H7 (cell line): ENCODE measurements around the gene ADARB2. TPM values are rescaled to one million over a fixed set of nuclear protein-coding genes. Genes with fewer than 3 reads are reported as not detected.
A peak's percentile ranks its signal among the peaks of the same experiment; 100 is the strongest.

Experiments
- DNase-seq: peaks from one replicate; pipeline ENCODE4 v3.0.0; 2012
- H3K27me3 ChIP-seq: 2 replicates; pipeline ENCODE4 v1.6.0; 2011; ENCODE audit warnings: mild to moderate bottlenecking, low read length; ENCODE audit not compliant: control insufficient read depth, insufficient read depth
- H3K36me3 ChIP-seq: replicated peaks from 2 replicates; pipeline ENCODE4 v1.5.1; 2011; ENCODE audit warnings: low read length; ENCODE audit not compliant: control insufficient read depth, insufficient read depth
- H3K4me3 ChIP-seq: 2 replicates; pipeline ENCODE4 v1.5.1; 2011; ENCODE audit warnings: low read depth, mild to moderate bottlenecking, control low read depth, low read length, moderate library complexity; ENCODE audit not compliant: insufficient read depth
- total RNA-seq: library from RNA; depleted of rRNA; stranded (reverse); fragments of >200 nt; shearing (Covaris generic); gene quantifications from 2 replicates; pipeline ENCODE4 v1.2.3, GENCODE V29; 2014

ADARB2 gene
- total RNA-seq, 1 experiment from 2014 or later = 1.5 TPM

DNA sequence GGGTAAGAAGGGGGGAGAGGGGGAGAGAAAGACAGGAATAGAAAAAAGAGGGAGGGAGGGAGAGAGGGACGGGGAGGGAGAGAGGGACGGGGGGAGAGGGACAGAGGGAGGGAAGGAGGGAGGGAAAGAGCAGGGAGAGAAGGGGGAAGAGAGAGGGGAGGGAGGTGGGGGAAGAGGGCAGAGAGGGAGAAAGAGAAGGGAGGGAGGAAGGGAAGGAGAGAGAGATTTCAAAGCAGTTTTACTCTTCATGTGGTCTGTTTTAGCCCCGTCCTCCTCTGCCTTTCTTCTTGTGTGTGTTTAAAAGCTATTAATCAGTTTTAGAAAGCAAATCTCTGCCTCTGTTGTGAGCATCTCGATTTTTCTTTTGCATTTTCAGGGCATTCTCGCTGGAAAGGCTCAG is 444.2 kb downstream of the ADARB2 start:
- H3K27me3 ChIP-seq = no peaks in the 10 kb centered on the region

GRCh38 chr10:1292611-1293031 is 444.7 kb downstream of the ADARB2 start:
- H3K27me3 ChIP-seq = no peaks in the 10 kb centered on the region
- H3K4me3 ChIP-seq = no peak overlapping the region
- no peaks in the 10 kb centered on the region for H3K36me3 ChIP-seq
- DNase-seq = peak; percentile 68

More for the DNA sequence above, 444.2 kb downstream of the ADARB2 start:
- Histone ChIP-seq H3K36me3 (no peaks in the 10 kb centered on the region), H3K4me3 (no peak overlapping the region)
- DNase-seq = no peak

DNA sequence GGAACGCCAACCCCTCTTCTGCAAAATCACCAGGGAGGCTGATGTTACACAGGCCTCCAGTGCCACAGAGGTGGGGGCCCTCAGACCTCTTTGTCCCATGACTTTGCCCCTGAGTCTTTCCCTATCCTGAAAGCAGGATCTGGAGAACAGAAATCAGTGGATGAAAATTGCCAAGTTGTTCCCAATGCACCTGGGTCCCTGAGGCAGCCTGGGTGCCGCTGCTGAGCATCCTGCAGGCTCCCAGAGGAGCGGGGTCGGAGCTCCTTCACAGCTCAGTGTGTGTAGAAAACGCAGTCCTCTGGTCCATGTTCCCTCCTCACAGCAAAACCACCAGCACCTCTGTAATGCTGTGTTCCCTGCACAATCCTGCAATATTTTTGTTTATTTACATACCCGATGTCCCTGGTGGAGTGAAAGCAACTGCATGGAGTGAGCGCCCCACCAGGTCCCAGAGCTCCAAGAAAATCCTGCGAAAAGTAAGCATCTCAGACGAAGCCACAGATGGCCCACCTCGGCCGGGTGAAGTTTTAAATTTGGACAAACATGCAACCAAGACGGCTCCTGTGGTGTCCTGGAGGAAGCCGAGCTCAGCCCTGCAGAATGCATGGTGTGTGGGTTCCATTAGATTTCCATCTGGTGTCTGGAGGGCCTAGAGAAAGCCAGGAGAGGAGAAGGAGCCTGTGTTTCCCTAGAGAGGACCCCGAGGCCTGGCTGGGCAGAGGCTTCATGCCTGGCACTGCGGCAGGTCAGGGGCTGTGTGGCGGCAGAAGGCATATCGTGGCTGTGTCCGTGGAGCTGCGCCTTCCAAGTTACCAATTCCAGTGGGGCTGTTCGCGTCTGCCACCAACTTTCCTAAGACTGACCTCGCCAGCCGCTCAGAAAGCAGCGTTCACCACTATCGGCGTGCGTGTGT is 445.9 kb downstream of the ADARB2 start:
- no peaks in the 10 kb centered on the region for H3K27me3 ChIP-seq
- no peaks in the 10 kb centered on the region for H3K36me3 ChIP-seq
- no peak overlapping the region for H3K4me3 ChIP-seq
- no peak for DNase-seq

GRCh38 chr10:1290071-1290471 is 447.3 kb downstream of the ADARB2 start:
- DNase-seq = no peak
- Histone ChIP-seq H3K27me3 (no peaks in the 10 kb centered on the region), H3K4me3 (no peak overlapping the region), H3K36me3 (no peaks in the 10 kb centered on the region)

DNA sequence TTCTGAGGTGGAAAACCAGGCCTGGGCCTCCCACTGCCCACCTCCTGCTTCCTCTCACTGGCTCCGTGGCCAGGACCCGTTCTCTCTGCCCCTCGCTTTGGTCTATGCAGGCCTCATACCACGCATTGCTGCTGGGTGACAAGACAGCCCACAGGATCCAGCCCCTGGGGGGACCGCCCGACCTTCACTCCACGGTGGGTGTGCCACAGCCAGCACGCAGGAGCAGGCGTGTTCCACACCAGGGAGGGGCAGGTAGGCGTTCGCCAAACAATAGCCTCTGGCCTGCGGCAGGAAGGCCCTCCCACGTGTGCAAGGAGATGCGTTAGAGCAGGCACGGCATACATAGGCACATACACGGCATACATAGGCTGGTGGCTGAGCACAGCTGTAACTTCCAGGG is 447.7 kb downstream of the ADARB2 start:
- no peak overlapping the region for H3K4me3 ChIP-seq
- no peak for DNase-seq
- H3K36me3 ChIP-seq = no peaks in the 10 kb centered on the region
- H3K27me3 ChIP-seq = no peaks in the 10 kb centered on the region

GRCh38 chr10:1287971-1288401 is 449.3 kb downstream of the ADARB2 start:
- no peaks in the 10 kb centered on the region for H3K27me3 ChIP-seq

DNA sequence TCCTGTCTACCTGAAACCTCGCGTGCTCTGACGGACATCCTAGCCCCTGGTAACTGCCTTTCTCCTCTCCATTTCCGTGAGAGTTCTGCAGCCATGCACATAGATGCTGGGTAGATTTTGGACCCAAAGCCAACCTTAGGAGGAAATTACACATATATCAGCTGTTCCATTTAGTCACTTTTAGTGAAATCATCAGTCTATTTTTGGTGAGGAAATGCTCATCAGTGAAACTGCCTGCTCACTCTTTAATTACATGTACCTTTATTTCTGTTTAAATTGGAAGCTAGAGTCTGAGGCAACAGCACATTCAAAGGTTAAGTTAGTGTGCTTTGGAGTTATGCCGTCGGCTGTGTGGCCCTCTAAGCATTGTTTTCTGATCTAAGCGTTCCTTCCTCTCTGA is 449.8 kb downstream of the ADARB2 start:
- no peak overlapping the region for H3K4me3 ChIP-seq
- H3K27me3 ChIP-seq = no peaks in the 10 kb centered on the region
- no peaks in the 10 kb centered on the region for H3K36me3 ChIP-seq
- DNase-seq = no peak

More at GRCh38 chr10:1287971-1288401, 449.3 kb downstream of the ADARB2 start:
- H3K36me3 ChIP-seq = no peaks in the 10 kb centered on the region
- no peak for DNase-seq
- no peak overlapping the region for H3K4me3 ChIP-seq

DNA sequence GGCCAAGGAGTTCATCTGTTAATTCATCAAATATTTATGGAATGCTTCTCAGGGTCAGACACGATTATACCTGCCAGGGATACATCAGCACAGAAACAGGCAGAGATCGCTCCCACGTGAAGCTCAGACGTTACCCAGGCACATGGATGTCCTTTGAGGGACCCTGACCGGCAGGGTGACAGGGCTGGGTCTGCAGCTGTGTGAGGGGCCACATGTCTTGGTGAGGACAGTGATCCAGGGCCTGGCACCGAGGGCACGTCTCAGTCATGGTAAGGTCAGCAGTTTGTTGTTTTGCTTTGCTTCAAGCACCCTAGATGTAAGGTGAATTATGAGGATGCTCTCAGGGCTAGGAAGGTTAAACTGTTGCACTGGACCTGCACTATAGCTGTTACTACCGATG is 453.2 kb downstream of the ADARB2 start:
- Histone ChIP-seq H3K36me3 (no peaks in the 10 kb centered on the region), H3K27me3 (no peaks in the 10 kb centered on the region), H3K4me3 (no peak overlapping the region)
- DNase-seq = no peak

DNA sequence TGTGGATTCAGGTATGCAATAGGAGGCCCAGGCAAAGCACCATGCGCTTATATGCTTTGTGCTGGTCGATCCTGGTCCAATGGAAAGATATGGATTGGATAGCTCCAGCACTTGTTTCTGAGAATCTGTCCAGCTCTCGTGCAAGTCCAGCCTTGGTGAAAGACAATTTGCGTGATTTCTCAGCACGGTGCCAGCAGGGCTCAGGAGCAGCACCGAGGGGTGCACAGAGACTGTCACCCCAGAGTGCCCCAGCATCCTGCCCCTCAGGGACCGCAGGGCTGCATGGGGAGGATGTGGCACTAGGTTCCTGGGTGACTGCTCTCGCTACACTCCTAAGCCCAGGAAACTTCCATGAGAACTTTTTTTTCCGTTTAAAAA is 455.9 kb downstream of the ADARB2 start:
- H3K36me3 ChIP-seq = no peaks in the 10 kb centered on the region
- H3K4me3 ChIP-seq = no peak overlapping the region
- DNase-seq = no peak
- H3K27me3 ChIP-seq = no peaks in the 10 kb centered on the region

- no peaks in the 10 kb centered on the region for H3K27me3 ChIP-seq
- DNase-seq = no peak
- no peaks in the 10 kb centered on the region for H3K36me3 ChIP-seq
- H3K4me3 ChIP-seq = no peak overlapping the region
Observed at GRCh38 chr10:1280466-1281404, 456.6 kb downstream of the ADARB2 start.

DNA sequence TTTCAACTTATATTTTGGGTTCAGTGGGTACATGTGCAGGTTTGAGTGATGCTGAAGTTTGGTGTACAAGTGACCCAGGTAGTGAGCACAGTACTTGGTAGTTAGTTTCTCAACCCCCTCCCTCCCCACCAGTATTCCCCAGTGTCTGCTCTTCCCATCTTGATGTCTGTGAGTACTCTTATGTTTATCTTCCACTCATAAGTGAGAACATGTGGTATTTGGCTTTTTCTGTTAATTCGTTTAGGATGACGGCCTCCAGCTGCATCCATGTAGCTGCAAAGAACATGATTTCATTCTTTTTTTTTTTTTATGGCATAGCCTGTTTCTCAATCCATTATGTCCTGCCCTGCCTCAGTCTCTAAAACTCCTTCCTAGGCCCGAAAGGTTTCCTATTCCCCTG is 459.0 kb downstream of the ADARB2 start:
- no peaks in the 10 kb centered on the region for H3K27me3 ChIP-seq
- no peak for DNase-seq
- no peak overlapping the region for H3K4me3 ChIP-seq
- H3K36me3 ChIP-seq = no peaks in the 10 kb centered on the region

DNA sequence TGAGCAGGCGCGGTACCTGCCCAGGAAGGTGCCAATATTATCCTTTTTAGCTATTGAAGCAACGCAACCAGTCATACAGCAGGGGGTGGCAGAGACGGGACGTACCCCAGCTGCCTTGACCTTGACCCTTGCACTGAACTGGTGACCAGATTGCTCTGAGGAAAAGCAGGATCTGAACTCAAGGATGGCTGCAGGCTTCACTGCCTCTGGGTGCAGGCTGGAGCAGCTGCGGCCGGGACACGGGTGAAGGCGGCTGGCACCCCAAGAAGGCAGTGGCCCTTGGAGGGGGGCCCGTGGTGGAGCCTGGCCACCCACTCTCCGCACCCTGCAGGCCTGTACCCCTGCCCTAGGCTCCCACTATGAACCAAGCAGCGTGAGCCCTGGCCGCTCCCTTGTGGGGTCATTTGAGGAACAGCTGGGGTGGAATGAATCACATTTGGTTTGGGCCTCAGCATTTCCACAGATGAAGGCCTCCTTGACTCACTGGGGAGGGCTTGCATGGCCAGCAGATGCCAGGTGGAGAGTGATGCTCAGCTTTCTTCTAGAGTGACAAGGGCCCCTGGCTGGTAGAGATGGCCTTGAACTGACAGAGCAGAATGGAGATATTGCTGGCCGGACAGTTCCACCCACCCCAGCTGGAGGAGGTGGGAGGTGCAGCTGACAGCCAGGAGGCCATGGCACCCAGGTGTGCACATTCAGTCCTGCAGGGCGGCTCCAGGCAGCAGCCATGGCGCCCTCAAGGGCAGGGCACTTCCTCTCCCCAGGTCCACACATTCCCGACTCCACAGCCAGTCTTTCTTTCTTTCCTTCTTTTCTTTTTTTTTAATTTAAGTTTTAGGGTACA is 462.4 kb downstream of the ADARB2 start:
- no peaks in the 10 kb centered on the region for H3K36me3 ChIP-seq
- no peak overlapping the region for H3K4me3 ChIP-seq
- H3K27me3 ChIP-seq = no peaks in the 10 kb centered on the region
- DNase-seq = no peak

DNA sequence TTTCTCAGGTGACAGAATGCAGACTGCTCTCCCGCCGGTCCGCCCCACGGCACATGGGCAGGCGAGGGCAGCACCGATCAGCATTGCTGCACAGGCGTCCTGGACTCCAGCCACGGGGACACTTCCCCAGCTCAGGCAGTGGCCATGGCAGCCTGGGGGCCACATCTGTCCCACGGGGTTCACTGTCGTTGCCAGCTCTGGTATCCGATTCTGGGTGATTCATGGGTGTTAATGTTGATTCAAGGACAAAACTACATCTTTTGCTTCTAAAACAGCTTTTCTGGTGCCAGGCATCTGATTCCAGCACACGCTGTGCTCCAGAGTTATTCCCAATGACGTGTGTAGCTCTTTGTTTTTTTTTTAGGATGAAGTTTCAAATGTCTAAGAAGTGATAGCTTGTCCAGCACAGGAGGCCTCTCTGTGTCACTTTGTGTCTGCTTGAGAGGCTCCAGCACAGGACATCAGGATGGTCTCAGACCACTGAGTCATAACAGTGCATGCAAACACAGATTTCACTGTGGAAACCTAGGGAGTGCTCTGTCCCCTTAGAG is 463.1 kb downstream of the ADARB2 start:
- Histone ChIP-seq H3K36me3 (no peaks in the 10 kb centered on the region), H3K4me3 (no peak overlapping the region), H3K27me3 (no peaks in the 10 kb centered on the region)
- peak; percentile 48 for DNase-seq
